ENCODE results near the gene JPT1.

Gene JPT1

GRCh38 chr17:75146592-75146991, 7.7 kb downstream of the JPT1 start:
- H3F3A ChIP-seq (ENCODE audit: low read depth), result 0 out of 2 replicates have a peak, but pooled peaks cover 6% of the 10 kb centered on the region
- no peak overlapping the region for H3K4me2 ChIP-seq (ENCODE audit: low read depth, low read length, poor library complexity, severe bottlenecking)
- H3K36me3 ChIP-seq (ENCODE audit: insufficient read depth, low read length), result peaks cover 73% of the 10 kb centered on the region
- no peak overlapping the region for H3K9ac ChIP-seq (ENCODE audit: low read depth, low read length, poor library complexity, severe bottlenecking)
- no peaks in the 10 kb centered on the region for H3K9me2 ChIP-seq (replicated peaks; ENCODE audit: low read depth, low read length)
- H4K20me1 ChIP-seq (ENCODE audit: insufficient read depth, low read length, poor library complexity, severe bottlenecking), result peaks cover 56% of the 10 kb centered on the region
- no peak overlapping the region for H3K4me3 ChIP-seq (ENCODE audit: low read length, poor library complexity, severe bottlenecking)
- no peaks in the 10 kb centered on the region for H3K27me3 ChIP-seq (ENCODE audit: insufficient read depth, low read length, poor library complexity, severe bottlenecking)
- H3K4me1 ChIP-seq (ENCODE audit: insufficient read depth, low read length, poor library complexity, severe bottlenecking), result peaks cover 39% of the 10 kb centered on the region
- TF ChIP-seq, protein P1, sequence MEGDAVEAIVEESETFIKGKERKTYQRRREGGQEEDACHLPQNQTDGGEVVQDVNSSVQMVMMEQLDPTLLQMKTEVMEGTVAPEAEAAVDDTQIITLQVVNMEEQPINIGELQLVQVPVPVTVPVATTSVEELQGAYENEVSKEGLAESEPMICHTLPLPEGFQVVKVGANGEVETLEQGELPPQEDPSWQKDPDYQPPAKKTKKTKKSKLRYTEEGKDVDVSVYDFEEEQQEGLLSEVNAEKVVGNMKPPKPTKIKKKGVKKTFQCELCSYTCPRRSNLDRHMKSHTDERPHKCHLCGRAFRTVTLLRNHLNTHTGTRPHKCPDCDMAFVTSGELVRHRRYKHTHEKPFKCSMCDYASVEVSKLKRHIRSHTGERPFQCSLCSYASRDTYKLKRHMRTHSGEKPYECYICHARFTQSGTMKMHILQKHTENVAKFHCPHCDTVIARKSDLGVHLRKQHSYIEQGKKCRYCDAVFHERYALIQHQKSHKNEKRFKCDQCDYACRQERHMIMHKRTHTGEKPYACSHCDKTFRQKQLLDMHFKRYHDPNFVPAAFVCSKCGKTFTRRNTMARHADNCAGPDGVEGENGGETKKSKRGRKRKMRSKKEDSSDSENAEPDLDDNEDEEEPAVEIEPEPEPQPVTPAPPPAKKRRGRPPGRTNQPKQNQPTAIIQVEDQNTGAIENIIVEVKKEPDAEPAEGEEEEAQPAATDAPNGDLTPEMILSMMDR (conservative IDR thresholded peaks at IDR 0.05; ENCODE audit: low read length), result no peak
- TF ChIP-seq EZH2phosphoT487 (IDR thresholded peaks at IDR 0.05; ENCODE audit: borderline replicate concordance), result no peak
- H3K9me3 ChIP-seq (ENCODE audit: insufficient read depth, low read depth, low read length), result no peaks in the 10 kb centered on the region
- no peak overlapping the region for H2AFZ ChIP-seq (ENCODE audit: low read length)
- H3K79me2 ChIP-seq (ENCODE audit: insufficient read depth, low read length), result peaks cover 91% of the 10 kb centered on the region

- no peaks in the 10 kb centered on the region for H3K9me3 ChIP-seq (ENCODE audit: insufficient read depth, low read depth, low read length)
- 0 out of 2 replicates have a peak, but pooled peaks cover 8% of the 10 kb centered on the region for H3F3A ChIP-seq (ENCODE audit: low read depth)
- peaks cover 45% of the 10 kb centered on the region for H3K4me1 ChIP-seq (ENCODE audit: insufficient read depth, low read length, poor library complexity, severe bottlenecking)
- no peaks in the 10 kb centered on the region for H3K9me2 ChIP-seq (replicated peaks; ENCODE audit: low read depth, low read length)
- no peak overlapping the region for H3K4me2 ChIP-seq (ENCODE audit: low read depth, low read length, poor library complexity, severe bottlenecking)
- H3K9ac ChIP-seq (ENCODE audit: low read depth, low read length, poor library complexity, severe bottlenecking), result no peak overlapping the region
- H4K20me1 ChIP-seq (ENCODE audit: insufficient read depth, low read length, poor library complexity, severe bottlenecking), result peaks cover 48% of the 10 kb centered on the region
- peaks cover 89% of the 10 kb centered on the region for H3K79me2 ChIP-seq (ENCODE audit: insufficient read depth, low read length)
- peaks cover 87% of the 10 kb centered on the region for H3K36me3 ChIP-seq (ENCODE audit: insufficient read depth, low read length)
- no peak overlapping the region for H3K4me3 ChIP-seq (ENCODE audit: low read length, poor library complexity, severe bottlenecking)
- H3K27me3 ChIP-seq (ENCODE audit: insufficient read depth, low read length, poor library complexity, severe bottlenecking), result no peaks in the 10 kb centered on the region
- H2AFZ ChIP-seq (ENCODE audit: low read length), result no peak overlapping the region
- no peak for TF ChIP-seq EZH2phosphoT487 (IDR thresholded peaks at IDR 0.05; ENCODE audit: borderline replicate concordance)
- TF ChIP-seq, protein P1 (conservative IDR thresholded peaks at IDR 0.05; ENCODE audit: low read length), result no peak
Measured at GRCh38 chr17:75144816-75145512, 9.3 kb downstream of the JPT1 start.

GRCh38 chr17:75142236-75142971, 11.9 kb downstream of the JPT1 start:
- no peak for TF ChIP-seq EZH2phosphoT487 (IDR thresholded peaks at IDR 0.05; ENCODE audit: borderline replicate concordance)
- TF ChIP-seq, protein P1 (conservative IDR thresholded peaks at IDR 0.05; ENCODE audit: low read length), result no peak
- H4K20me1 ChIP-seq (ENCODE audit: insufficient read depth, low read length, poor library complexity, severe bottlenecking), result peaks cover 38% of the 10 kb centered on the region
- 0 out of 2 replicates have a peak, but pooled peaks cover 8% of the 10 kb centered on the region for H3F3A ChIP-seq (ENCODE audit: low read depth)
- H3K79me2 ChIP-seq (ENCODE audit: insufficient read depth, low read length), result peaks cover 89% of the 10 kb centered on the region
- H3K27me3 ChIP-seq (ENCODE audit: insufficient read depth, low read length, poor library complexity, severe bottlenecking), result no peaks in the 10 kb centered on the region
- peaks cover 89% of the 10 kb centered on the region for H3K36me3 ChIP-seq (ENCODE audit: insufficient read depth, low read length)
- H3K9me3 ChIP-seq (ENCODE audit: insufficient read depth, low read depth, low read length), result no peaks in the 10 kb centered on the region
- peak overlapping the region; percentile 48 for H3K9ac ChIP-seq (ENCODE audit: low read depth, low read length, poor library complexity, severe bottlenecking)
- H3K4me1 ChIP-seq (ENCODE audit: insufficient read depth, low read length, poor library complexity, severe bottlenecking), result peaks cover 23% of the 10 kb centered on the region
- H2AFZ ChIP-seq (ENCODE audit: low read length), result no peak overlapping the region
- H3K4me2 ChIP-seq (ENCODE audit: low read depth, low read length, poor library complexity, severe bottlenecking), result no peak overlapping the region
- H3K9me2 ChIP-seq (replicated peaks; ENCODE audit: low read depth, low read length), result no peaks in the 10 kb centered on the region
- no peak overlapping the region for H3K4me3 ChIP-seq (ENCODE audit: low read length, poor library complexity, severe bottlenecking)

Data from Loucy (cell line).